B cell (primary cell): ENCODE results near the gene RGS1. TPM values are rescaled to one million over a fixed set of nuclear protein-coding genes. Genes with fewer than 3 reads are reported as not detected.

Experiments used
- ATAC-seq: fragments of 200-7000 bp; cut with Tn5 transposase; one replicate; pipeline ENCODE4 v1.10.0; 2021; ENCODE audit warnings: low read depth, mild to moderate bottlenecking, moderate number of reproducible peaks, moderate library complexity
- CTCF ChIA-PET: fragments of 350-600 bp; sonication (Branson Sonifier 250); formaldehyde crosslinking; loops from one replicate; lab custom pipeline; 2021; ENCODE audit warnings: antibody characterized with exemption, inconsistent platforms; lab: Charles Lee
- POLR2A ChIA-PET: fragments of 350-600 bp; sonication (Branson Sonifier 250); formaldehyde crosslinking; loops from one replicate; lab custom pipeline; 2021; ENCODE audit warnings: antibody characterized with exemption; lab: Charles Lee
- DNase-seq: peaks from one replicate; pipeline ENCODE4 v3.0.0; 2013
- H2AFZ ChIP-seq: 2 replicates; pipeline ENCODE4 v1.6.1; 2012; ENCODE audit warnings: mild to moderate bottlenecking, low read depth, low read length; ENCODE audit not compliant: insufficient read depth, poor library complexity, severe bottlenecking
- H3K27ac ChIP-seq, 2 donors: 1 replicate in 1 of 2; 2 replicates in 1 of 2; pipeline ENCODE4 v1.5.1; 2012 to 2013; ENCODE audit warnings: low read length in 2 of 2, mild to moderate bottlenecking in 2 of 2, moderate library complexity in 1 of 2
- H3K27me3 ChIP-seq, 4 experiments: fragments of 200-600 bp in 1 of 4; sonication (generic) in 1 of 4; replicated peaks in 1 of 4; 1 replicate in 2 of 4; 2 replicates in 2 of 4; pipeline versions ENCODE4 v1.6.1 to v1.7.0; 2013 to 2016; ENCODE audit warnings: low read length in 3 of 4, mild to moderate bottlenecking in 2 of 4, mixed read lengths in 1 of 4, moderate library complexity in 1 of 4; ENCODE audit not compliant: insufficient read depth in 4 of 4, control insufficient read depth in 3 of 4; ENCODE audit errors: control extremely low read depth in 1 of 4
- H3K36me3 ChIP-seq, 2 experiments: replicated peaks in 1 of 2; 1 replicate in 1 of 2; 2 replicates in 1 of 2; pipeline versions ENCODE4 v1.6.1 to v1.7.1; 2013; ENCODE audit warnings: low read length in 1 of 2; ENCODE audit not compliant: insufficient read depth in 2 of 2, control insufficient read depth in 1 of 2; ENCODE audit errors: control extremely low read depth in 1 of 2, extremely low read depth in 1 of 2
- H3K4me1 ChIP-seq, 2 donors: fragments of 200-600 bp in 1 of 2; sonication (generic) in 1 of 2; 1 replicate in 1 of 2; 2 replicates in 1 of 2; pipeline versions ENCODE4 v1.5.1 to v1.6.1; 2013 to 2017; ENCODE audit warnings: low read length in 2 of 2; ENCODE audit not compliant: control insufficient read depth in 2 of 2, insufficient read depth in 2 of 2
- H3K4me2 ChIP-seq: replicated peaks from 2 replicates; pipeline ENCODE3; 2012; ENCODE audit warnings: mild to moderate bottlenecking, low read depth, low read length; ENCODE audit not compliant: poor library complexity, severe bottlenecking
- H3K4me3 ChIP-seq, 5 experiments: fragments of 200-600 bp in 1 of 5; sonication (generic) in 1 of 5; 1 replicate in 3 of 5; 2 replicates in 2 of 5; pipeline versions ENCODE4 v1.5.1 to v1.7.0; 2011 to 2016; ENCODE audit warnings: low read length in 4 of 5, mild to moderate bottlenecking in 4 of 5, low read depth in 2 of 5, control low read depth in 1 of 5, moderate library complexity in 1 of 5; ENCODE audit not compliant: insufficient read depth in 1 of 5; ENCODE audit errors: control extremely low read depth in 1 of 5, extremely low read depth in 1 of 5
- H3K79me2 ChIP-seq: fragments of 200-600 bp; sonication (generic); one replicate; pipeline ENCODE4 v1.6.0; 2016; ENCODE audit warnings: low read length; ENCODE audit not compliant: control insufficient read depth, insufficient read depth
- H3K9ac ChIP-seq: fragments of 200-600 bp; sonication (generic); 2 replicates; pipeline ENCODE4 v1.6.1; 2017; ENCODE audit warnings: mild to moderate bottlenecking, low read length, moderate library complexity
- H3K9me3 ChIP-seq, 3 donors: one replicate each; pipeline versions ENCODE4 v1.6.1 to v1.7.1; 2013; ENCODE audit warnings: low read length in 2 of 3; ENCODE audit not compliant: control insufficient read depth in 2 of 3, insufficient read depth in 1 of 3; ENCODE audit errors: control extremely low read depth in 1 of 3
- H4K20me1 ChIP-seq: 2 replicates; pipeline ENCODE4 v1.6.0; 2012; ENCODE audit warnings: mild to moderate bottlenecking, low read length; ENCODE audit not compliant: insufficient read depth, control insufficient read depth, poor library complexity, severe bottlenecking
- H3K27ac Mint-ChIP-seq: one replicate; pipeline ENCODE4 v1.8.0; 2021; ENCODE audit warnings: mixed read lengths
- H3K27me3 Mint-ChIP-seq: one replicate; pipeline ENCODE4 v1.8.0; 2021; ENCODE audit warnings: mixed read lengths
- H3K4me1 Mint-ChIP-seq: one replicate; pipeline ENCODE4 v1.8.0; 2021; ENCODE audit warnings: mixed read lengths
- H3K4me3 Mint-ChIP-seq: one replicate; pipeline ENCODE4 v1.8.0; 2021; ENCODE audit warnings: mixed read lengths
- H3K9me3 Mint-ChIP-seq: one replicate; pipeline ENCODE4 v1.8.0; 2022; ENCODE audit warnings: mixed read lengths; ENCODE audit not compliant: insufficient read depth
- CTCF ChIP-seq: fragments of 200-600 bp; IDR thresholded peaks from one replicate; pipeline ENCODE4 v1.8.0; 2022; ENCODE audit warnings: antibody characterized with exemption, mild to moderate bottlenecking
- EZH2 ChIP-seq: IDR thresholded peaks from 2 replicates; pipeline ENCODE4 v1.6.1; 2012; ENCODE audit warnings: borderline replicate concordance, low read depth, mild to moderate bottlenecking, moderate library complexity, low read length; ENCODE audit not compliant: insufficient read depth, poor library complexity, severe bottlenecking
- WGBS: methylation state at CpG from one replicate; pipeline ENCODE4 v1.1.5; 2013; ENCODE audit warnings: missing lambda C conversion rate; ENCODE audit not compliant: insufficient coverage; 5-methylcytosine and 5-hydroxymethylcytosine counted together
- intact Hi-C: fragments of 100-400 bp; cut with micrococcal nuclease; formaldehyde crosslinking; loops from one replicate; pipeline ENCODE4 v1.10.0; 2022
- polyA plus RNA-seq: library from polyadenylated mRNA; depleted of rRNA; stranded (reverse); fragments of >200 nt; gene quantifications from 2 replicates; pipeline ENCODE4 v1.2.3, GENCODE V29; 2012
- total RNA-seq, 2 donors: library from RNA; stranded (reverse); fragments of 120-200 nt in 1 of 2; gene quantifications; 1 replicate in 1 of 2; 2 replicates in 1 of 2; pipeline versions ENCODE4 v1.2.3 to v1.2.4, GENCODE V29; 2013 to 2022

Gene RGS1
- total and polyA plus RNA-seq, 2 donors (not counting 1 experiment from before 2014, with no cell fraction given) = 154 to 180 TPM

GRCh38 chr1:192527111-192527795, 48.3 kb upstream of the RGS1 start:
- Histone ChIP-seq H3K9ac (no peak overlapping the region), H3K79me2 (no peaks in the 10 kb centered on the region), H2AFZ (no peak overlapping the region), H3K27me3 (peaks cover 0 to 7% (median 1%) of the 10 kb centered on the region in 4 experiments), H3K4me2 (no peak overlapping the region), H4K20me1 (no peaks in the 10 kb centered on the region), H3K9me3 (peaks cover 0 to 2% (median 0%) of the 10 kb centered on the region in 3 donors), H3K27ac (no peak overlapping the region), H3K4me1 (peaks cover 6 to 9% of the 10 kb centered on the region in 2 donors), H3K4me3 (no peak overlapping the region), H3K36me3 (no peaks in the 10 kb centered on the region)
- no peak for TF ChIP-seq CTCF
- ChIA-PET CTCF (no interaction called here), POLR2A (no interaction called here)
- H3K4me3 Mint-ChIP-seq = no peak overlapping the region
- no peak for ATAC-seq
- DNase-seq = no peak
- intact Hi-C loops = no loop called here
- WGBS = 100% methylated on average over 1 of the region's 5 CpGs
- peaks cover 18% of the 10 kb centered on the region for H3K4me1 Mint-ChIP-seq
- H3K27me3 Mint-ChIP-seq = peaks cover 10% of the 10 kb centered on the region
- no peaks in the 10 kb centered on the region for H3K9me3 Mint-ChIP-seq
- no peak overlapping the region for H3K27ac Mint-ChIP-seq

GRCh38 chr1:192527950-192528349, 47.6 kb upstream of the RGS1 start:
- no peak for TF ChIP-seq EZH2
- TF ChIP-seq CTCF = no peak
- ATAC-seq = no peak
- Histone ChIP-seq H3K9ac (no peak overlapping the region), H4K20me1 (no peaks in the 10 kb centered on the region), H3K27me3 (peaks cover 0 to 7% (median 1%) of the 10 kb centered on the region in 4 experiments), H2AFZ (no peak overlapping the region), H3K36me3 (no peaks in the 10 kb centered on the region), H3K79me2 (no peaks in the 10 kb centered on the region), H3K27ac (no peak overlapping the region), H3K9me3 (peaks cover 0 to 2% (median 0%) of the 10 kb centered on the region in 3 donors), H3K4me2 (no peak overlapping the region), H3K4me1 (peaks cover 6 to 9% of the 10 kb centered on the region in 2 donors), H3K4me3 (no peak overlapping the region)
- H3K27ac Mint-ChIP-seq = no peak overlapping the region
- H3K4me1 Mint-ChIP-seq = peaks cover 18% of the 10 kb centered on the region
- no peak overlapping the region for H3K4me3 Mint-ChIP-seq
- H3K27me3 Mint-ChIP-seq = peaks cover 10% of the 10 kb centered on the region
- no peaks in the 10 kb centered on the region for H3K9me3 Mint-ChIP-seq
- POLR2A ChIA-PET = no interaction called here
- CTCF ChIA-PET = interaction anchor here (0.7 kb wide), 1 partner anchor 53 kb away, joined by 3 read pairs; no protein-coding TSS in a partner anchor
- intact Hi-C loops = no loop called here
- DNase-seq = no peak
